Adrenal gland (tissue), 5 donors: ENCODE results near the gene DCXR.

Experiments
- CTCF ChIP-seq, 6 experiments: fragments of 450-650 bp in 4 of 6; fragments of 200-600 bp in 2 of 6; sonication (generic) in 1 of 6; IDR thresholded peaks; 1 replicate in 5 of 6; 2 replicates in 1 of 6; pipeline versions ENCODE4 v1.5.1 to v1.8.0; 2016 to 2021; ENCODE audit warnings: antibody characterized with exemption in 6 of 6, mild to moderate bottlenecking in 2 of 6, moderate library complexity in 1 of 6
- POLR2A ChIP-seq, 2 donors: fragments of 450-650 bp; IDR thresholded peaks; one replicate each; pipeline ENCODE4 v1.6.1; 2017; ENCODE audit warnings: antibody characterized with exemption in 2 of 2, mild to moderate bottlenecking in 2 of 2, moderate library complexity in 1 of 2
- donor health status: DM: no; HTN: no; CAD: no.

GRCh38 chr17:82081966-82082365 is 44.5 kb upstream of the DCXR start:
- TF ChIP-seq CTCF (IDR thresholded peaks at IDR 0.05): no peak
- no peak for TF ChIP-seq POLR2A (IDR thresholded peaks at IDR 0.05)
